ENCODE results near the gene SSR4. TPM values are rescaled to one million over a fixed set of nuclear protein-coding genes. Genes with fewer than 3 reads are reported as not detected.

SSR4 gene
- total and polyA plus RNA-seq, 2 donors (not counting 1 experiment from before 2014, with no cell fraction given) = 134 to 297 TPM

DNA sequence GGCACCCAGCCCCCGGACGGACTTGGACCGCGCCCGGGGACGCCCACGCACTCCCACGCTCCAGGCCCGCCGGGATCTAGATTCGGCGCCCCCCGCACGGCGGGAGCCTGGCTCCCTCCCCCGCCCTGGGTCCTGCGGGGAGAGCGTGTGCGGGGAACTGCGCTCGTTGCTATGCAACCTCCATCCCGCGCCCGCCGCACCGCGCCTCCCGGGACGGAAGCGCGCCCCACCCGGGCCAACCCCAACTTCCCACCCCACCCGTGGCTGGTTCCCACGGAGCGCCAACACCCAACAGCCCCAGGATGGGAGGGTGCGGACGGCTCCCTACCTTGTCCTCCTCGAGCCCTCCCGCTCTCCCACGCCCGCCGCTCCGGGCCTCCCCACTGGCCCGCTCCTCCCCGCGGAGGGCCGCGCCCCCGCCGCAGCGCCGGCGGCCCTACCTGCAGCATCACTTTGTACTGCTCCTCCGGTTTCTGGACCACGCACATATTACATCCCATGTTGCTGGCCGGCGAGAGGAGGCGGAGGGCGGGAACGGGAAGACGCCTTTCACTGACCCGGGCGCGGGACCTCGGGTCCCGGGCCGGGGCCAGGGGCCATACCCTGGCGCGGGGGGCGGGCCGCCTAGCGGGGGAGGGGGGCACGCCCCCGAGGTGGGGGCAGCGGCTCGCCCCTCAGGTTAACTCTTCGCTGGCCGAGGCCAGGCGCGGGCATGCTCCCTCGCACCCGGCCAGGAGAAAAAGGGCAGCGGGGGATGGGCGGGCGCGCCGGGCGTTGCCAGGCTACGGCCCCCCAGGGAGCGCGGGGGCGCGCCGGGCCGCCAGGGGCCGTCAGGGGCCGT is 35.6 kb downstream of the SSR4 start, which contains the start of gene PDZD4:
TSS of gene PDZD4 (minus strand) at position 746 of the 841 bp plus-strand sequence. CDS start at position 500, 246 bp downstream.
- Mint-ChIP-seq H3K9me3 (ENCODE audit: insufficient read depth) (no peaks in the 10 kb centered on the region), H3K4me1 (peaks cover 5% of the 10 kb centered on the region), H3K4me3 (peak within 1 kb of the TSS; percentile 78), H3K27me3 (peaks cover 32% of the 10 kb centered on the region), H3K27ac (no peak within 1 kb of the TSS)
- TF ChIP-seq EZH2 (IDR thresholded peaks at IDR 0.05; ENCODE audit: borderline replicate concordance, insufficient read depth, low read depth, low read length, poor library complexity, severe bottlenecking) (peak; percentile 95), CTCF (IDR thresholded peaks at IDR 0.05) (no peak)
- ChIA-PET CTCF (no interaction called here), POLR2A (no interaction called here)
- no peak within 1 kb of the TSS for H3K27ac ChIP-seq (ENCODE audit: low read length in 2 of 2)
- peak within 1 kb of the TSS in 3 of 5 experiments; percentile 29 to 54 (median 38) for H3K4me3 ChIP-seq (ENCODE audit: control extremely low read depth in 1 of 5, extremely low read depth in 1 of 5, insufficient read depth in 1 of 5, low read depth in 2 of 5, low read length in 4 of 5)
- ATAC-seq (ENCODE audit: low read depth) = peak; percentile 36
- peak within 1 kb of the TSS; percentile 81 for H3K4me2 ChIP-seq (replicated peaks; ENCODE audit: low read depth, low read length, poor library complexity, severe bottlenecking)
- peak; percentile 42 for DNase-seq
- peaks cover 0 to 9% (median 0%) of the 10 kb centered on the region in 3 donors for H3K9me3 ChIP-seq (ENCODE audit: control extremely low read depth in 1 of 3, control insufficient read depth in 2 of 3, insufficient read depth in 1 of 3, low read length in 2 of 3)
- H3K27me3 ChIP-seq (replicated peaks in 1 of 4; ENCODE audit: control extremely low read depth in 1 of 4, control insufficient read depth in 3 of 4, insufficient read depth in 4 of 4, low read length in 3 of 4) = peaks cover 0 to 44% (median 11%) of the 10 kb centered on the region in 4 experiments
- intact Hi-C loops (cut with micrococcal nuclease) = no loop called here
- peak within 1 kb of the TSS; percentile 42 for H2AFZ ChIP-seq (ENCODE audit: insufficient read depth, low read depth, low read length, poor library complexity, severe bottlenecking)
- H3K79me2 ChIP-seq (ENCODE audit: control insufficient read depth, insufficient read depth, low read length) = no peaks in the 10 kb centered on the region
- under 1% methylated on average over 84 of the region's 97 CpGs for WGBS (ENCODE audit: insufficient coverage)
- H3K9ac ChIP-seq (ENCODE audit: low read length) = peak within 1 kb of the TSS; percentile 43
- no peaks in the 10 kb centered on the region for H3K36me3 ChIP-seq (replicated peaks in 1 of 2; ENCODE audit: control extremely low read depth in 1 of 2, control insufficient read depth in 1 of 2, extremely low read depth in 1 of 2, insufficient read depth in 2 of 2, low read length in 1 of 2)
- H3K4me1 ChIP-seq (ENCODE audit: control insufficient read depth in 2 of 2, insufficient read depth in 2 of 2, low read length in 2 of 2) = peaks cover 7 to 16% of the 10 kb centered on the region in 2 donors
- no peaks in the 10 kb centered on the region for H4K20me1 ChIP-seq (ENCODE audit: control insufficient read depth, insufficient read depth, low read length, poor library complexity, severe bottlenecking)

Measured in B cell (primary cell).